IMR-90 (cell line): Measurements from ENCODE around the gene DSCAM. TPM values are rescaled to one million over a fixed set of nuclear protein-coding genes. Genes with fewer than 3 reads are reported as not detected.

ENCODE experiments used
- ATAC-seq: fragments of 200-7000 bp; cut with Tn5 transposase; 2 replicates; pipeline ENCODE4 v1.9.1; 2020; ENCODE audit warnings: low read depth, mild to moderate bottlenecking, moderate library complexity
- BruUV-seq: library from RNA; stranded (reverse); fragments of 400-500 nt; replicated peaks from 2 replicates; lab custom pipeline; 2021; lab: Mats Ljungman, UMichigan
- CTCF ChIA-PET: fragments of 300-600 bp; formaldehyde crosslinking; extraction: SDS; loops from one replicate; lab custom pipeline; 2021; ENCODE audit warnings: antibody characterized with exemption; lab: Yijun Ruan, JAX
- POLR2A ChIA-PET: fragments of 300-600 bp; sonication (Branson Sonifier 250); formaldehyde crosslinking; loops from one replicate; lab custom pipeline; 2022; ENCODE audit warnings: antibody characterized with exemption; ENCODE audit not compliant: unreplicated experiment; lab: Charles Lee
- DNase-seq: peaks from one replicate; pipeline ENCODE4 v3.0.0; 2013
- H2AFZ ChIP-seq: replicated peaks from 2 replicates; pipeline ENCODE3; 2013; ENCODE audit warnings: low read length, mild to moderate bottlenecking; ENCODE audit not compliant: poor library complexity
- H2AK5ac ChIP-seq: 2 replicates; pipeline ENCODE4 v1.6.1; 2013; ENCODE audit warnings: low read depth, low read length, inconsistent platforms
- H2AK9ac ChIP-seq: replicated peaks from 2 replicates; pipeline ENCODE3; 2013; ENCODE audit warnings: mild to moderate bottlenecking, low read depth, low read length, moderate library complexity; ENCODE audit not compliant: poor library complexity
- H2BK120ac ChIP-seq: 2 replicates; pipeline ENCODE4 v1.6.1; 2013; ENCODE audit warnings: low read depth, low read length, inconsistent platforms
- H2BK15ac ChIP-seq: 3 replicates; pipeline ENCODE4 v1.6.1; 2013; ENCODE audit warnings: low read depth, low read length, inconsistent platforms
- H2BK20ac ChIP-seq: 2 replicates; pipeline ENCODE4 v1.6.1; 2013; ENCODE audit warnings: low read depth, mild to moderate bottlenecking, inconsistent platforms, low read length, moderate library complexity
- H2BK5ac ChIP-seq: 2 replicates; pipeline ENCODE4 v1.6.1; 2013; ENCODE audit warnings: mild to moderate bottlenecking, low read depth, low read length, inconsistent platforms; ENCODE audit not compliant: poor library complexity, severe bottlenecking
- H3K14ac ChIP-seq: replicated peaks from 2 replicates; pipeline ENCODE4 v1.6.1; 2013; ENCODE audit warnings: low read depth, low read length, inconsistent platforms
- H3K18ac ChIP-seq: 2 replicates; pipeline ENCODE4 v1.6.1; 2013; ENCODE audit warnings: low read depth, low read length, control low read depth
- H3K23ac ChIP-seq: 2 replicates; pipeline ENCODE4 v1.6.1; 2013; ENCODE audit warnings: low read depth, low read length, inconsistent platforms
- H3K27ac ChIP-seq: 2 replicates; pipeline ENCODE4 v1.5.1; 2013; ENCODE audit warnings: mild to moderate bottlenecking, control low read depth, low read length; ENCODE audit not compliant: insufficient read depth
- H3K27me3 ChIP-seq: 2 replicates; pipeline ENCODE4 v1.6.1; 2013; ENCODE audit warnings: low read length; ENCODE audit not compliant: control insufficient read depth, insufficient read depth
- H3K36me3 ChIP-seq: 2 replicates; pipeline ENCODE4 v1.6.1; 2013; ENCODE audit warnings: low read length, mixed read lengths; ENCODE audit not compliant: control insufficient read depth, insufficient read depth
- H3K4ac ChIP-seq: 2 replicates; pipeline ENCODE4 v1.6.1; 2013; ENCODE audit warnings: low read depth, low read length, inconsistent platforms
- H3K4me1 ChIP-seq: 2 replicates; pipeline ENCODE4 v1.6.1; 2013; ENCODE audit warnings: low read length, mixed read lengths; ENCODE audit not compliant: control insufficient read depth, insufficient read depth
- H3K4me2 ChIP-seq: 2 replicates; pipeline ENCODE4 v1.6.1; 2013; ENCODE audit warnings: low read depth, mild to moderate bottlenecking, control low read depth, low read length, moderate library complexity
- H3K4me3 ChIP-seq: 2 replicates; pipeline ENCODE4 v1.5.1; 2013; ENCODE audit warnings: low read depth, mild to moderate bottlenecking, control low read depth, low read length, moderate library complexity; ENCODE audit not compliant: insufficient read depth
- H3K56ac ChIP-seq: 2 replicates; pipeline ENCODE4 v1.6.1; 2013; ENCODE audit warnings: low read length, inconsistent platforms; ENCODE audit not compliant: insufficient read depth; ENCODE audit errors: extremely low read depth
- H3K79me1 ChIP-seq, 2 experiments: 2 replicates each; pipeline ENCODE4 v1.6.1; 2013; ENCODE audit warnings: low read length in 2 of 2, inconsistent platforms in 1 of 2, low read depth in 1 of 2
- H3K9ac ChIP-seq: 2 replicates; pipeline ENCODE4 v1.6.1; 2013; ENCODE audit warnings: low read depth, low read length, control low read depth
- H3K9me1 ChIP-seq: 2 replicates; pipeline ENCODE4 v1.6.1; 2013; ENCODE audit warnings: low read length, inconsistent platforms; ENCODE audit not compliant: insufficient read depth
- H3K9me3 ChIP-seq: 2 replicates; pipeline ENCODE4 v1.6.1; 2013; ENCODE audit warnings: low read length; ENCODE audit not compliant: control insufficient read depth, insufficient read depth
- H4K20me1 ChIP-seq: 2 replicates; pipeline ENCODE4 v1.6.1; 2013; ENCODE audit warnings: low read length, inconsistent platforms; ENCODE audit not compliant: insufficient read depth
- H4K5ac ChIP-seq: 2 replicates; pipeline ENCODE4 v1.6.1; 2013; ENCODE audit warnings: mild to moderate bottlenecking, low read depth, low read length, control low read depth
- H4K8ac ChIP-seq, 2 experiments: 2 replicates each; pipeline ENCODE4 v1.6.1; 2013; ENCODE audit warnings: low read depth in 2 of 2, low read length in 2 of 2, control low read depth in 1 of 2, inconsistent platforms in 1 of 2
- H4K91ac ChIP-seq: 2 replicates; pipeline ENCODE4 v1.6.1; 2013; ENCODE audit warnings: low read depth, low read length, inconsistent platforms; ENCODE audit not compliant: insufficient read depth
- BHLHE40 ChIP-seq: fragments of 150-350 bp; IDR thresholded peaks from 2 replicates; pipeline ENCODE4 v1.6.1; 2016; ENCODE audit warnings: mild to moderate bottlenecking, low read depth, low read length
- CEBPB ChIP-seq: IDR thresholded peaks from 2 replicates; pipeline ENCODE4 v1.6.1; 2012; ENCODE audit warnings: low read depth, low read length, improper control_type of control experiment
- CHD1 ChIP-seq: IDR thresholded peaks from 2 replicates; pipeline ENCODE4 v1.6.1; 2012; ENCODE audit warnings: low read depth, low read length, improper control_type of control experiment
- FOS ChIP-seq: fragments of 150-350 bp; IDR thresholded peaks from 2 replicates; pipeline ENCODE4 v1.6.1; 2016; ENCODE audit warnings: low read depth, low read length
- MAZ ChIP-seq: IDR thresholded peaks from 2 replicates; pipeline ENCODE4 v1.6.1; 2012; ENCODE audit warnings: low read depth, mild to moderate bottlenecking, low read length, improper control_type of control experiment, moderate library complexity, borderline replicate concordance
- MXI1 ChIP-seq: IDR thresholded peaks from 2 replicates; pipeline ENCODE4 v1.6.1; 2012; ENCODE audit warnings: low read depth, mild to moderate bottlenecking, low read length, moderate library complexity, borderline replicate concordance
- NFE2L2 ChIP-seq: fragments of 150-350 bp; IDR thresholded peaks from 2 replicates; pipeline ENCODE4 v1.6.1; 2016; ENCODE audit warnings: low read depth, mild to moderate bottlenecking, low read length
- POLR2A ChIP-seq: IDR thresholded peaks from 2 replicates; pipeline ENCODE4 v1.6.1; 2012; ENCODE audit warnings: mild to moderate bottlenecking, low read depth, low read length
- RAD21 ChIP-seq: IDR thresholded peaks from 2 replicates; pipeline ENCODE4 v1.6.1; 2012; ENCODE audit warnings: low read length, improper control_type of control experiment
- RCOR1 ChIP-seq: IDR thresholded peaks from 2 replicates; pipeline ENCODE4 v1.6.1; 2012; ENCODE audit warnings: mild to moderate bottlenecking, low read length, improper control_type of control experiment; ENCODE audit not compliant: insufficient replicate concordance
- RFX5 ChIP-seq: IDR thresholded peaks from 2 replicates; pipeline ENCODE4 v1.8.0; 2012; ENCODE audit warnings: low read depth, mild to moderate bottlenecking, low read length, moderate library complexity
- SMC3 ChIP-seq: fragments of 150-350 bp; IDR thresholded peaks from 2 replicates; pipeline ENCODE4 v1.6.1; 2016; ENCODE audit warnings: low read depth, mild to moderate bottlenecking, antibody characterized with exemption, low read length, moderate library complexity
- USF2 ChIP-seq: fragments of 150-350 bp; IDR thresholded peaks from 2 replicates; pipeline ENCODE4 v1.6.1; 2017; ENCODE audit warnings: mild to moderate bottlenecking, antibody characterized with exemption, low read length, low read depth
- WGBS, 2 experiments: methylation state at CpG; one replicate each; pipeline versions ENCODE4 v1.1.5 to v1.1.7; 2013; ENCODE audit warnings: missing lambda C conversion rate in 2 of 2; ENCODE audit not compliant: insufficient read length in 1 of 2; ENCODE audit errors: extremely low coverage in 2 of 2; 5-methylcytosine and 5-hydroxymethylcytosine counted together
- dilution Hi-C: fragments of 300-500 bp; cut with HindIII; formaldehyde crosslinking; loops from one replicate; pipeline ENCODE4 v1.14.3; 2018; ENCODE audit warnings: low sequenced_read_pairs; ENCODE audit not compliant: unreplicated experiment
- in situ Hi-C: fragments of 300-500 bp; cut with MboI; formaldehyde crosslinking; loops from 3 replicates; pipeline ENCODE4 v1.14.3; 2019; ENCODE audit warnings: low sequenced_read_pairs, inconsistent platforms, mixed read lengths
- intact Hi-C: fragments of 100-400 bp; cut with micrococcal nuclease; formaldehyde crosslinking; loops from 2 replicates; pipeline ENCODE4 v1.10.0; 2022
- polyA plus RNA-seq, 3 experiments: library from polyadenylated mRNA; depleted of rRNA; stranded (reverse); fragments of >200 nt; gene quantifications; 2 replicates each; pipeline ENCODE4 v1.2.3, GENCODE V29; 2012; ENCODE audit warnings: low replicate concordance in 1 of 3
- total RNA-seq: library from RNA; depleted of rRNA; stranded (reverse); fragments of >200 nt; gene quantifications from 2 replicates; pipeline ENCODE4 v1.2.3, GENCODE V29; 2012

Gene DSCAM
- total and polyA plus RNA-seq, 2 of the 4 experiments (the other 2 are of a cell fraction), result under 0.01 to 0.02 TPM

- Histone ChIP-seq H2BK5ac (no peak overlapping the region), H2AK9ac (no peak overlapping the region), H3K4me3 (no peak overlapping the region), H3K9me3 (peaks cover 17% of the 10 kb centered on the region), H3K4me2 (no peak overlapping the region), H3K4ac (no peak overlapping the region), H4K8ac (no peak overlapping the region), H3K27ac (no peak overlapping the region), H3K9me1 (no peaks in the 10 kb centered on the region), H2AFZ (no peak overlapping the region), H3K18ac (no peak overlapping the region), H3K23ac (no peak overlapping the region), H3K56ac (no peak overlapping the region), H2BK20ac (no peak overlapping the region), H3K79me1 (no peaks in the 10 kb centered on the region), H2BK15ac (no peak overlapping the region), H3K36me3 (no peaks in the 10 kb centered on the region), H2BK120ac (no peak overlapping the region), H2AK5ac (no peak overlapping the region), H3K14ac (no peak overlapping the region), H3K27me3 (no peaks in the 10 kb centered on the region), H4K5ac (no peak overlapping the region), H4K20me1 (no peaks in the 10 kb centered on the region), H3K9ac (no peak overlapping the region), H4K91ac (no peak overlapping the region), H3K4me1 (no peaks in the 10 kb centered on the region)
- no TSS peak for BruUV-seq
- CTCF ChIA-PET, result no interaction called here
- no peak for TF ChIP-seq USF2
- no peak for TF ChIP-seq NFE2L2
- TF ChIP-seq RAD21, result no peak
- no peak for TF ChIP-seq RCOR1
- TF ChIP-seq POLR2A, result no peak
- no peak for TF ChIP-seq CEBPB
- no peak for TF ChIP-seq MAZ
- TF ChIP-seq CHD1, result no peak
- TF ChIP-seq FOS, result no peak
- no peak for TF ChIP-seq SMC3
- no peak for TF ChIP-seq BHLHE40
- TF ChIP-seq RFX5, result no peak
- no peak for TF ChIP-seq MXI1
- intact Hi-C loops, result no loop called here
- WGBS, 2 experiments, result no CpG with 5 or more reads among the region's 9 CpGs
- no peak for DNase-seq
- POLR2A ChIA-PET, result no interaction called here
- in situ Hi-C loops, result no loop called here
- ATAC-seq, result no peak
- dilution Hi-C loops, result no loop called here
Observed at GRCh38 chr21:40636026-40636425, 210.9 kb downstream of the DSCAM start.
